Panc1 (cell line): ENCODE results near the gene DGKZ. TPM values are rescaled to one million over a fixed set of nuclear protein-coding genes. Genes with fewer than 3 reads are reported as not detected.

Experiments
- ATAC-seq: fragments of 200-7000 bp; cut with Tn5 transposase; 2 replicates; pipeline ENCODE4 v1.9.1; 2020; ENCODE audit warnings: mild to moderate bottlenecking, moderate library complexity
- BruUV-seq: library from RNA; stranded (reverse); fragments of 400-500 nt; replicated peaks from 2 replicates; lab custom pipeline; 2021; lab: Mats Ljungman, UMichigan
- CTCF ChIA-PET: fragments of 300-600 bp; sonication (Branson Sonifier 250); formaldehyde crosslinking; loops from one replicate; lab custom pipeline; 2022; ENCODE audit warnings: antibody characterized with exemption; lab: Charles Lee
- POLR2A ChIA-PET: fragments of 300-600 bp; sonication (Branson Sonifier 250); formaldehyde crosslinking; loops from one replicate; lab custom pipeline; 2022; ENCODE audit warnings: antibody characterized with exemption; lab: Charles Lee
- DNase-seq: peaks from one replicate; pipeline ENCODE4 v3.0.0-alpha.2; 2010; ENCODE audit warnings: low read depth, low spot score
- H3K27ac ChIP-seq: 2 replicates; pipeline ENCODE4 v1.5.1; 2011; ENCODE audit warnings: mild to moderate bottlenecking, low read length, inconsistent platforms
- H3K27me3 ChIP-seq: fragments of 200-500 bp; sonication (Bioruptor generic); 2 replicates; pipeline ENCODE4 v1.6.0; 2014; ENCODE audit warnings: low read length, inconsistent platforms; ENCODE audit not compliant: control insufficient read depth, insufficient read depth
- H3K36me3 ChIP-seq: fragments of 200-500 bp; sonication (Bioruptor generic); 2 replicates; pipeline ENCODE4 v1.5.1; 2014; ENCODE audit warnings: inconsistent platforms, mild to moderate bottlenecking, low read length, moderate library complexity; ENCODE audit not compliant: control insufficient read depth, insufficient read depth
- H3K4me1 ChIP-seq: 2 replicates; pipeline ENCODE4 v1.5.1; 2011; ENCODE audit warnings: inconsistent platforms, mild to moderate bottlenecking, low read length, moderate library complexity; ENCODE audit not compliant: control insufficient read depth, insufficient read depth
- H3K4me3 ChIP-seq, 2 experiments: 2 replicates each; pipeline ENCODE4 v1.5.1; 2011 to 2012; ENCODE audit warnings: low read depth in 2 of 2, low read length in 2 of 2, mild to moderate bottlenecking in 2 of 2, inconsistent platforms in 1 of 2, moderate library complexity in 1 of 2
- H3K9me3 ChIP-seq: fragments of 200-500 bp; sonication (Bioruptor generic); 2 replicates; pipeline ENCODE4 v1.5.1; 2014; ENCODE audit warnings: low read depth, mild to moderate bottlenecking, inconsistent platforms, low read length, moderate library complexity; ENCODE audit not compliant: control insufficient read depth, insufficient read depth
- CTCF ChIP-seq: fragments of 450-650 bp; IDR thresholded peaks from 2 replicates; pipeline ENCODE4 v1.5.1; 2017; ENCODE audit warnings: mild to moderate bottlenecking
- POLR2AphosphoS5 ChIP-seq: IDR thresholded peaks from 2 replicates; pipeline ENCODE4 v1.6.1; 2012; ENCODE audit warnings: mild to moderate bottlenecking, low read depth, low read length, moderate library complexity
- REST ChIP-seq, 2 experiments: IDR thresholded peaks; 2 replicates each; pipeline ENCODE4 v1.6.1; 2011 to 2012; ENCODE audit warnings: low read depth in 2 of 2, control low read depth in 1 of 2, low read length in 1 of 2, mild to moderate bottlenecking in 1 of 2, moderate library complexity in 1 of 2; ENCODE audit not compliant: insufficient read depth in 1 of 2
- SIN3A ChIP-seq: IDR thresholded peaks from 2 replicates; pipeline ENCODE4 v1.6.1; 2012; ENCODE audit warnings: low read depth, mild to moderate bottlenecking, low read length, moderate library complexity, borderline replicate concordance; ENCODE audit not compliant: insufficient read depth
- TCF7L2 ChIP-seq: IDR thresholded peaks from 2 replicates; pipeline ENCODE4 v1.6.1; 2011; ENCODE audit warnings: mild to moderate bottlenecking, low read depth, low read length, inconsistent platforms
- in situ Hi-C: cut with HindIII; loops from 2 replicates; pipeline ENCODE4 v1.10.0; 2016; ENCODE audit warnings: low sequenced_read_pairs, low pct_unique_long_range_greater_than_20kb
- intact Hi-C: fragments of 100-400 bp; cut with micrococcal nuclease; formaldehyde crosslinking; loops from one replicate; pipeline ENCODE4 v1.10.0; 2022; ENCODE audit not compliant: unreplicated experiment
- total RNA-seq: library from RNA; stranded (reverse); gene quantifications from one replicate; pipeline ENCODE4 v1.2.1, GENCODE V29; 2021; ENCODE audit not compliant: unreplicated experiment

Gene DGKZ
- total RNA-seq, 1 experiment from 2014 or later, result 104 TPM

GRCh38 chr11:46387919-46388618, 40.8 kb downstream of the DGKZ start:
- no peaks in the 10 kb centered on the region for H3K36me3 ChIP-seq
- in situ Hi-C loops (no loop called here), intact Hi-C loops (loop anchor here (5.0 kb wide), 1 partner anchor 149 kb away; no protein-coding TSS in a partner anchor)
- no peak overlapping the region for H3K4me3 ChIP-seq
- peaks cover 3% of the 10 kb centered on the region; the same call in 1 of the 2 replicates for H3K27me3 ChIP-seq
- H3K9me3 ChIP-seq, result no peaks in the 10 kb centered on the region
- no peak for ATAC-seq
- no peak overlapping the region for H3K27ac ChIP-seq
- CTCF ChIA-PET, result interaction anchor here (0.7 to 1.9 kb wide), 3 partner anchors 9 to 144 kb away, joined by 3 to 8 read pairs (median 4); no protein-coding TSS in a partner anchor
- TF ChIP-seq REST (IDR thresholded peaks at IDR 0.05; ENCODE audit: insufficient read depth in 1 of 2, low read depth in 2 of 2, low read length in 1 of 2), result no peak
- no peak for TF ChIP-seq TCF7L2
- no peak for TF ChIP-seq CTCF
- no peak for TF ChIP-seq SIN3A
- no peak for TF ChIP-seq POLR2AphosphoS5
- DNase-seq, result no peak
- no TSS peak for BruUV-seq
- peaks cover 18% of the 10 kb centered on the region for H3K4me1 ChIP-seq
- POLR2A ChIA-PET, result interaction anchor here (0.5 kb wide), 1 partner anchor 123 kb away, joined by 5 read pairs; no protein-coding TSS in a partner anchor

GRCh38 chr11:46388619-46389449, 41.6 kb downstream of the DGKZ start:
- intact Hi-C loops, result loop anchor here (5.0 kb wide), 1 partner anchor 148 kb away; no protein-coding TSS in a partner anchor
- Histone ChIP-seq H3K27ac (0 out of 2 replicates have a peak overlapping the region, but pooled peaks have one; percentile 29), H3K4me1 (peaks cover 17% of the 10 kb centered on the region), H3K27me3 (peaks cover 3% of the 10 kb centered on the region; the same call in 1 of the 2 replicates), H3K9me3 (no peaks in the 10 kb centered on the region), H3K4me3 (peak overlapping the region; percentile 54 to 70), H3K36me3 (no peaks in the 10 kb centered on the region)
- TF ChIP-seq REST (IDR thresholded peaks at IDR 0.05; ENCODE audit: insufficient read depth in 1 of 2, low read depth in 2 of 2, low read length in 1 of 2) (peak in 1 of 2 experiments; percentile 56; a peak in 1 of 4 replicates), TCF7L2 (no peak)
- in situ Hi-C loops, result no loop called here
- POLR2A ChIA-PET, result interaction anchor here (0.6 kb wide), 2 partner anchors 172 to 295 kb away, joined by 3 to 5 read pairs; no protein-coding TSS in a partner anchor
- DNase-seq, result no peak
- no TSS peak for BruUV-seq
- CTCF ChIA-PET, result interaction anchor here (0.5 to 1.9 kb wide), 6 partner anchors 9 to 359 kb away, joined by 3 to 8 read pairs (median 4); no protein-coding TSS in a partner anchor
- peak; percentile 0 for ATAC-seq
